ENCODE measurements around the gene PLCB2. TPM values are rescaled to one million over a fixed set of nuclear protein-coding genes. Genes with fewer than 3 reads are reported as not detected.
A peak's percentile ranks its signal among the peaks of the same experiment; 100 is the strongest.

The PLCB2 gene
- total RNA-seq, 1 experiment from 2014 or later: 61.9 TPM

- no peak for DNase-seq (ENCODE audit: low read depth in 1 of 2, low spot score in 2 of 2)
- no peaks in the 10 kb centered on the region for H3K27me3 ChIP-seq (replicated peaks)
- H3K36me3 ChIP-seq: peaks cover 77% of the 10 kb centered on the region
- H3K4me1 ChIP-seq (replicated peaks): peaks cover 58% of the 10 kb centered on the region
- H3K27ac ChIP-seq: no peak overlapping the region
- no peak overlapping the region for H3K4me3 ChIP-seq
- H3K9me3 ChIP-seq (replicated peaks): no peaks in the 10 kb centered on the region
These were observed 31.8 kb downstream of the PLCB2 start for GRCh38 chr15:40275954-40276353.

- H3K4me1 ChIP-seq (replicated peaks): peaks cover 54% of the 10 kb centered on the region
These were observed 32.2 kb downstream of the PLCB2 start for GRCh38 chr15:40275523-40275922.

DNA sequence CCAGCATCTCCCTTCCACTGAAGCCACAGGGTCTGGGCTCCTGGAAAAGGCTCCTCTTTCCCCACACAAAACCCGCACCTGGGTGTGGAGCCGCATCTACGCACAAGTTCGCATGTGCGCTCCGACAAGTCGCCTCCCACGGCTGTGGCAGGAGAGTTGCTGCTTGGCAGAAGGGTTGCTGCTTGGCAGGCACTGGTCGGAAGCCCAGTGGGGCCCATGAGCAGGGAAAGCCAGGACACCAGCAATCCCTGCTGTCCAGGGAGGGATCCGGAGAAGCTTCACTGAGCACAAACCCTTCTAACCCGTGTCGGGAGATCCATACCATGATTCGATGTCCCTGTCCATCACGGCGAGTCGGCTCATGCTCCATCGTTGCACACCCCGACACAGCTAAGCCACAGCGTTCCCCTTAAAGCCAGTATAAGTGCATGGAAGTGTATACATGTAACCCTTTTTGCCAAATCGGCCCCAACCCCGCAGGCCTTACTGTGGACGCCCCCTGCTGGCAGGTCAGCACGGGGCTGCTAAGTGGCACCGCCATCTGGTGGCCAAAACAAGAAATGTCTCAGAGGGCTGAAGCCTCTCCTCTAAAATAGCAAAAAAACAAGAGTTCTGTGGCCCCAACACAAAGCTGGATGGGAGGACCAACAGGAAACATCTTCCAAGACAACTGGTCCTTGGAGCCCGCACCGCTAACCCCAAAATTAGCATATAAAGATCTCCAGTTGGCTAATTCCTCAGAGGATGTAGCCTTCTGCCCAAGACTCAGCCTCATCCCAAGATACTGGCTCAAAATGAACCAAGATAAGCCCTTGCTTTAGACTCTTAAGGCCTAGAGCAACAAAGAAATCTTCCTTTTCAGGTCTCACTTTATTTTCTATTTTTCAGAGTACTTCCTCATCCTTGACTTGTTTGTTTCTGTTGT, 33.1 kb downstream of the PLCB2 start:
- Histone ChIP-seq H3K36me3 (peaks cover 66% of the 10 kb centered on the region), H3K4me1 (replicated peaks) (peaks cover 44% of the 10 kb centered on the region), H3K27me3 (replicated peaks) (no peaks in the 10 kb centered on the region), H3K9me3 (replicated peaks) (no peaks in the 10 kb centered on the region), H3K4me3 (no peak overlapping the region), H3K27ac (no peak overlapping the region)
- peak; percentile 81 to 82 for DNase-seq (ENCODE audit: low read depth in 1 of 2, low spot score in 2 of 2)

More at GRCh38 chr15:40275523-40275922, 32.2 kb downstream of the PLCB2 start:
- peaks cover 72% of the 10 kb centered on the region for H3K36me3 ChIP-seq
- no peaks in the 10 kb centered on the region for H3K27me3 ChIP-seq (replicated peaks)
- no peak overlapping the region for H3K27ac ChIP-seq
- no peak overlapping the region for H3K4me3 ChIP-seq
- H3K9me3 ChIP-seq (replicated peaks): no peaks in the 10 kb centered on the region
- DNase-seq (ENCODE audit: low read depth in 1 of 2, low spot score in 2 of 2): no peak

GRCh38 chr15:40273428-40273827, 34.3 kb downstream of the PLCB2 start:
- no peaks in the 10 kb centered on the region for H3K27me3 ChIP-seq (replicated peaks)
- no peak overlapping the region for H3K4me3 ChIP-seq
- no peak for DNase-seq (ENCODE audit: low read depth in 1 of 2, low spot score in 2 of 2)
- H3K27ac ChIP-seq: no peak overlapping the region
- peaks cover 33% of the 10 kb centered on the region for H3K4me1 ChIP-seq (replicated peaks)
- peaks cover 54% of the 10 kb centered on the region for H3K36me3 ChIP-seq
- no peaks in the 10 kb centered on the region for H3K9me3 ChIP-seq (replicated peaks)

DNA sequence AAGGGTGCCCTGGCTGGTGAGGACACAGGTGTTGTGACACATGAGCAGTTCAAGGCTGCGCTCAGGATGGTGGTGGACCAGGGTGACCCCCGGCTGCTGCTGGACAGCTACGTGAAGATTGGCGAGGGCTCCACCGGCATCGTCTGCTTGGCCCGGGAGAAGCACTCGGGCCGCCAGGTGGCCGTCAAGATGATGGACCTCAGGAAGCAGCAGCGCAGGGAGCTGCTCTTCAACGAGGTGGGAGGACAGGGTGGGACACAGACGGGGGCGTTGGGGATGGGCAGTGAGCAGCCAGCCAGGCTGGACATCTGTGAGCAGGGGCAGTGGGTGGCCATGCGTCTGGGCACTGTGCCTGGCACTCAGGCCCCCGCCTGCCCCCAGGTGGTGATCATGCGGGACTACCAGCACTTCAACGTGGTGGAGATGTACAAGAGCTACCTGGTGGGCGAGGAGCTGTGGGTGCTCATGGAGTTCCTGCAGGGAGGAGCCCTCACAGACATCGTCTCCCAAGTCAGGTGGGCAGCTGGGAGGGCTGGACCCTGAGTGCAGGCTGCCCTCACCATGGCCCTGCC, 35.2 kb downstream of the PLCB2 start:
- H3K4me3 ChIP-seq: no peak overlapping the region
- H3K27me3 ChIP-seq (replicated peaks): no peaks in the 10 kb centered on the region
- peaks cover 46% of the 10 kb centered on the region for H3K36me3 ChIP-seq
- DNase-seq (ENCODE audit: low read depth in 1 of 2, low spot score in 2 of 2): no peak
- H3K9me3 ChIP-seq (replicated peaks): no peaks in the 10 kb centered on the region
- no peak overlapping the region for H3K27ac ChIP-seq
- peaks cover 24% of the 10 kb centered on the region for H3K4me1 ChIP-seq (replicated peaks)

- H3K9me3 ChIP-seq (replicated peaks): no peaks in the 10 kb centered on the region
- no peak for DNase-seq (ENCODE audit: low read depth in 1 of 2, low spot score in 2 of 2)
- H3K27me3 ChIP-seq (replicated peaks): no peaks in the 10 kb centered on the region
- peaks cover 44% of the 10 kb centered on the region for H3K36me3 ChIP-seq
- H3K4me3 ChIP-seq: no peak overlapping the region
- H3K4me1 ChIP-seq (replicated peaks): peaks cover 22% of the 10 kb centered on the region
- no peak overlapping the region for H3K27ac ChIP-seq
These were observed 35.9 kb downstream of the PLCB2 start for GRCh38 chr15:40271685-40272484.

DNA sequence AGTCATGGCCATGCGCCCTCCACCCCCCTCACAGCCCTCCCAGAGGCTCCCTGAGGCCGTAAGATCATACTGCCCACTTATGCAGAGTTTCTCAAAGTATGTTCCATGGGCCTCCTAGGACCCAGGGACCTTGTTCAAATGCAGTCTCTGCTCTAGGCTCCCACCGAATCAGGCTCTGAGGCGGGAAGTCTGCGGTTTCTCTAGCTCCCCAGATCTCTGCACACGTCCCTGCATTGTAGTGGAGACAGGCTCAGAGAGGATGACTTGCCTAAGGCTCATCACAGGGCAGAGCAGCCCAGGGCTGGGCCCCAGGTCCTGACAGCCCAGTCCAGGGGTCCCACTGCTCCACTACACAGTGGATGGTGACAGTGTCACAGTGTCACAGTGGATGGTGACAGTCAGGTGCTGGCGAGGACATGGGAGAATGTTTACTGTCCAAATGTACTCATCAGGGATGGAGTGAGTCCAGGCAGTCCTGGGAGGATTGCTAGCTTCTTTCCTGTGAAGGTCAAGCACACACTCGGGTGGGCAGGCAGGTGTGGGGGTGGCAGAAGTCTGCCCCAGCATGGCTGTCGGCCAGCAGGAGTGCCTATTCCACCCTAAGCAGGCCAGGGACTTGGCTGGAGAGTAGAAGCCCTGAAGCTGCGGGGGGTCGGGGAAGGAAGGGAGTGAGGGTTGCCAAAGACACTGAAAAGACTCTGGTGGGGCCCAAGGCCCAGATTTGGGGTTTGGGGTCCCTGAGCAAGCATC, 37.3 kb downstream of the PLCB2 start:
- H3K9me3 ChIP-seq (replicated peaks): no peaks in the 10 kb centered on the region
- H3K4me3 ChIP-seq: no peak overlapping the region
- no peaks in the 10 kb centered on the region for H3K27me3 ChIP-seq (replicated peaks)
- DNase-seq (ENCODE audit: low read depth in 1 of 2, low spot score in 2 of 2): no peak
- peaks cover 38% of the 10 kb centered on the region for H3K36me3 ChIP-seq
- H3K4me1 ChIP-seq (replicated peaks): peaks cover 26% of the 10 kb centered on the region
- no peak overlapping the region for H3K27ac ChIP-seq

DNA sequence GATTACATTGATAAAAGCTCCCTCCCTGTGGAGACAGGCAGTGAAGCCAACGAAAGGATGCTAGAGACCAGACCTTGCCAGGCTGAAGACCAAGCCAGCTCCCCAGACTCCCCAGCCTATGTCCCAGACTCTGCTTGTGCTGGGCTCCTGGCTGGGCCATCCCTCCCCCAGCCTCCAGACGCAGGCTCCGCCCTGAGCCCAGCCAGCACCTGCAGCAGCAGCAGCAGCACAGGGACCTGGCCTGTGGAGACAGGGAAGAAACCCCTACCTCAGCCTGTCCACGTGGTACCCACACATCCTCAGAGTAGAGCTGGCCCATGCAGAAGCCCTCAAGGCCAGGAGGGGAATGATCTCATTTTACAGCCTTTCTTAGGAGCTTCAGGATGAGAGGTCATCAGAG, 38.1 kb downstream of the PLCB2 start:
- H3K27me3 ChIP-seq (replicated peaks): no peaks in the 10 kb centered on the region
- H3K4me1 ChIP-seq (replicated peaks): peaks cover 26% of the 10 kb centered on the region
- H3K9me3 ChIP-seq (replicated peaks): no peaks in the 10 kb centered on the region
- peaks cover 33% of the 10 kb centered on the region for H3K36me3 ChIP-seq
- H3K4me3 ChIP-seq: no peak overlapping the region
- H3K27ac ChIP-seq: no peak overlapping the region
- no peak for DNase-seq (ENCODE audit: low read depth in 1 of 2, low spot score in 2 of 2)

GRCh38 chr15:40267670-40268069, 40.1 kb downstream of the PLCB2 start:
- DNase-seq (ENCODE audit: low read depth in 1 of 2, low spot score in 2 of 2): no peak
- no peaks in the 10 kb centered on the region for H3K9me3 ChIP-seq (replicated peaks)
- H3K27ac ChIP-seq: no peak overlapping the region
- H3K27me3 ChIP-seq (replicated peaks): no peaks in the 10 kb centered on the region
- peaks cover 19% of the 10 kb centered on the region for H3K4me1 ChIP-seq (replicated peaks)
- H3K4me3 ChIP-seq: no peak overlapping the region
- H3K36me3 ChIP-seq: peaks cover 13% of the 10 kb centered on the region

GRCh38 chr15:40266828-40267304, 40.9 kb downstream of the PLCB2 start:
- H3K9me3 ChIP-seq (replicated peaks): no peaks in the 10 kb centered on the region
- no peaks in the 10 kb centered on the region for H3K27me3 ChIP-seq (replicated peaks)
- H3K36me3 ChIP-seq: peaks cover 7% of the 10 kb centered on the region
- no peak overlapping the region for H3K4me3 ChIP-seq
- H3K4me1 ChIP-seq (replicated peaks): peaks cover 15% of the 10 kb centered on the region
- H3K27ac ChIP-seq: peak overlapping the region; percentile 29; the same call in 1 of the 2 replicates
- peak; percentile 79 to 89 for DNase-seq (ENCODE audit: low read depth in 1 of 2, low spot score in 2 of 2)

DNA sequence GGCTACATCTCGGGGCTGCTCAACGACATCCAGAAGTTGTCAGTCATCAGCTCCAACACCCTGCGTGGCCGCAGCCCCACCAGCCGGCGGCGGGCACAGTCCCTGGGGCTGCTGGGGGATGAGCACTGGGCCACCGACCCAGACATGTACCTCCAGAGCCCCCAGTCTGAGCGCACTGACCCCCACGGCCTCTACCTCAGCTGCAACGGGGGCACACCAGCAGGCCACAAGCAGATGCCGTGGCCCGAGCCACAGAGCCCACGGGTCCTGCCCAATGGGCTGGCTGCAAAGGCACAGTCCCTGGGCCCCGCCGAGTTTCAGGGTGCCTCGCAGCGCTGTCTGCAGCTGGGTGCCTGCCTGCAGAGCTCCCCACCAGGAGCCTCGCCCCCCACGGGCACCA, 41.9 kb downstream of the PLCB2 start:
- H3K4me3 ChIP-seq: no peak overlapping the region
- DNase-seq (ENCODE audit: low read depth in 1 of 2, low spot score in 2 of 2): no peak
- no peaks in the 10 kb centered on the region for H3K27me3 ChIP-seq (replicated peaks)
- H3K27ac ChIP-seq: no peak overlapping the region
- H3K9me3 ChIP-seq (replicated peaks): no peaks in the 10 kb centered on the region
- peaks cover 7% of the 10 kb centered on the region for H3K36me3 ChIP-seq
- H3K4me1 ChIP-seq (replicated peaks): peaks cover 15% of the 10 kb centered on the region

GRCh38 chr15:40265355-40265754, 42.4 kb downstream of the PLCB2 start:
- no peak overlapping the region for H3K4me3 ChIP-seq
- peaks cover 7% of the 10 kb centered on the region for H3K36me3 ChIP-seq
- no peak for DNase-seq (ENCODE audit: low read depth in 1 of 2, low spot score in 2 of 2)
- H3K9me3 ChIP-seq (replicated peaks): no peaks in the 10 kb centered on the region
- no peaks in the 10 kb centered on the region for H3K27me3 ChIP-seq (replicated peaks)
- H3K4me1 ChIP-seq (replicated peaks): peaks cover 15% of the 10 kb centered on the region
- no peak overlapping the region for H3K27ac ChIP-seq
